K562 (cell line): ENCODE results near the gene ATM. TPM values are rescaled to one million over a fixed set of nuclear protein-coding genes. Genes with fewer than 3 reads are reported as not detected.
A peak's percentile ranks its signal among the peaks of the same experiment; 100 is the strongest.

Experiments
- ARHGAP35 ChIP-seq: fragments of 450-650 bp; IDR thresholded peaks from 2 replicates; pipeline ENCODE4 v1.6.1; 2018; ENCODE audit not compliant: partially characterized antibody
- BRF1 ChIP-seq: IDR thresholded peaks from 3 replicates; pipeline ENCODE4 v1.6.1; 2011; ENCODE audit warnings: borderline replicate concordance, mild to moderate bottlenecking; ENCODE audit not compliant: insufficient read length; ENCODE audit errors: extremely low read depth
- DNMT1 ChIP-seq: fragments of 450-650 bp; IDR thresholded peaks from 2 replicates; pipeline ENCODE4 v1.6.1; 2016; ENCODE audit warnings: antibody characterized with exemption, mild to moderate bottlenecking
- FOXJ3 ChIP-seq: sonication (generic); formaldehyde crosslinking; IDR thresholded peaks from 2 replicates; pipeline ENCODE4 v1.4.0; 2020; ENCODE audit warnings: mild to moderate bottlenecking, missing genetic modification reagents
- HDAC8 ChIP-seq: fragments of 450-650 bp; IDR thresholded peaks from 2 replicates; pipeline ENCODE4 v1.6.1; 2016; ENCODE audit warnings: mild to moderate bottlenecking, missing genetic modification characterization, moderate library complexity, missing compliant biosample characterization
- IFI16 ChIP-seq: fragments of 250-450 bp; sonication (Bioruptor Pico); IDR thresholded peaks from 2 replicates; pipeline ENCODE4 v2.1.2; 2022; ENCODE audit warnings: mild to moderate bottlenecking, inconsistent platforms
- JUNB ChIP-seq: fragments of 450-650 bp; formaldehyde crosslinking; conservative IDR thresholded peaks from 2 replicates; pipeline ENCODE4 v1.4.0; 2020; ENCODE audit warnings: mild to moderate bottlenecking
- KAT7 ChIP-seq: sonication (generic); formaldehyde crosslinking; IDR thresholded peaks from 2 replicates; pipeline ENCODE4 v1.8.0; 2022; ENCODE audit warnings: missing genetic modification reagents, mild to moderate bottlenecking, borderline replicate concordance
- MCM2 ChIP-seq: fragments of 450-650 bp; IDR thresholded peaks from 2 replicates; pipeline ENCODE4 v1.6.1; 2017; ENCODE audit warnings: low read depth, mild to moderate bottlenecking
- MXI1 ChIP-seq: IDR thresholded peaks from 2 replicates; pipeline ENCODE4 v1.6.1; 2011; ENCODE audit warnings: low read depth, mild to moderate bottlenecking, improper control_type of control experiment, low read length
- MYBL2 ChIP-seq, 2 experiments: fragments of 450-650 bp in 1 of 2; sonication (generic) in 1 of 2; formaldehyde crosslinking in 1 of 2; IDR thresholded peaks; 2 replicates each; pipeline versions ENCODE4 v1.6.1 to v1.8.1; 2017 to 2022; ENCODE audit warnings: borderline replicate concordance in 1 of 2, inconsistent platforms in 1 of 2, low read depth in 1 of 2, mild to moderate bottlenecking in 1 of 2, missing genetic modification reagents in 1 of 2, moderate library complexity in 1 of 2
- NR2C1 ChIP-seq, 2 experiments: fragments of 450-650 bp; IDR thresholded peaks; 2 replicates each; pipeline ENCODE4 v1.6.1; 2017; ENCODE audit warnings: mild to moderate bottlenecking in 2 of 2, antibody characterized with exemption in 1 of 2, inconsistent platforms in 1 of 2, missing compliant biosample characterization in 1 of 2, missing genetic modification characterization in 1 of 2
- U2AF2 ChIP-seq: fragments of 200-400 bp; formaldehyde crosslinking; optimal IDR thresholded peaks from 2 replicates; pipeline ENCODE3; 2017; ENCODE audit warnings: low read depth, mild to moderate bottlenecking, low read length
- WHSC1 ChIP-seq: IDR thresholded peaks from one replicate; pipeline ENCODE4 v1.6.1; 2012; ENCODE audit warnings: low read length, control low read depth, inconsistent platforms
- XRCC4 ChIP-seq: IDR thresholded peaks from one replicate; pipeline ENCODE4 v1.6.1; 2011; ENCODE audit not compliant: insufficient read depth, insufficient read length; ENCODE audit errors: extremely low read depth
- ZFP30 ChIP-seq: fragments of 250-450 bp; sonication (Bioruptor Pico); IDR thresholded peaks from 2 replicates; pipeline ENCODE4 v1.8.0; 2022; ENCODE audit warnings: moderate library complexity, mild to moderate bottlenecking, inconsistent platforms, borderline replicate concordance
- ZNF143 ChIP-seq: sonication (generic); formaldehyde crosslinking; IDR thresholded peaks from 2 replicates; pipeline ENCODE4 v1.9.0; 2022; ENCODE audit warnings: mild to moderate bottlenecking, missing genetic modification reagents
- ZNF146 ChIP-seq: IDR thresholded peaks from one replicate; pipeline ENCODE4 v1.6.1; 2018; ENCODE audit warnings: missing compliant biosample characterization; ENCODE audit not compliant: unreplicated experiment
- ZNF583 ChIP-seq: fragments of 250-450 bp; sonication (Bioruptor Pico); IDR thresholded peaks from 2 replicates; pipeline ENCODE4 v1.4.0; 2020
- ZNF764 ChIP-seq: fragments of 250-450 bp; sonication (Bioruptor Pico); IDR thresholded peaks from 2 replicates; pipeline ENCODE4 v1.4.0; 2020; ENCODE audit warnings: low read depth, mild to moderate bottlenecking, moderate library complexity
- polyA plus RNA-seq, 8 experiments: library from polyadenylated mRNA; depleted of rRNA in 4 of 8; stranded (reverse) in 5 of 8; unstranded in 3 of 8; fragments of >200 nt; fragmentation: Nextera tagmentation in 2 of 8; fragmentation: Illumina TruSeq in 1 of 8; extraction: Ambion mirVana in 2 of 8; extraction: Trizol in 1 of 8; gene quantifications; 2 replicates each; pipeline versions ENCODE4 v1.2.1 to v1.2.3, GENCODE V29; 2011 to 2014; ENCODE audit warnings: inconsistent platforms in 1 of 8, missing spikeins in 1 of 8
- total RNA-seq, 7 experiments: library from RNA; depleted of rRNA in 6 of 7; stranded (reverse); fragments of >200 nt in 6 of 7; fragmentation: Illumina TruSeq in 2 of 7; extraction: Trizol in 2 of 7; gene quantifications; 2 replicates each; pipeline versions ENCODE4 v1.2.1 to v1.2.3, GENCODE V29; 2011 to 2021; ENCODE audit warnings: low replicate concordance in 1 of 7
- TF ChIP-seq, protein P1 (sequence below): sonication (generic); formaldehyde crosslinking; IDR thresholded peaks from 2 replicates; pipeline ENCODE4 v1.8.1; 2022; ENCODE audit warnings: missing genetic modification reagents
- TF ChIP-seq, protein P2 (sequence below): fragments of 250-450 bp; sonication (Bioruptor Pico); IDR thresholded peaks from 2 replicates; pipeline ENCODE4 v1.9.0; 2021; ENCODE audit warnings: mild to moderate bottlenecking, inconsistent platforms
- TF ChIP-seq, protein P3 (sequence below): fragments of 450-650 bp; IDR thresholded peaks from 2 replicates; pipeline ENCODE4 v1.6.1; 2016; ENCODE audit warnings: mild to moderate bottlenecking

ATM gene
- total and polyA plus RNA-seq, 9 of the 15 experiments (the other 6 are each of a cell fraction or from before 2014, with no cell fraction given): 8.3 to 46.8 (median 26.2) TPM

DNA sequence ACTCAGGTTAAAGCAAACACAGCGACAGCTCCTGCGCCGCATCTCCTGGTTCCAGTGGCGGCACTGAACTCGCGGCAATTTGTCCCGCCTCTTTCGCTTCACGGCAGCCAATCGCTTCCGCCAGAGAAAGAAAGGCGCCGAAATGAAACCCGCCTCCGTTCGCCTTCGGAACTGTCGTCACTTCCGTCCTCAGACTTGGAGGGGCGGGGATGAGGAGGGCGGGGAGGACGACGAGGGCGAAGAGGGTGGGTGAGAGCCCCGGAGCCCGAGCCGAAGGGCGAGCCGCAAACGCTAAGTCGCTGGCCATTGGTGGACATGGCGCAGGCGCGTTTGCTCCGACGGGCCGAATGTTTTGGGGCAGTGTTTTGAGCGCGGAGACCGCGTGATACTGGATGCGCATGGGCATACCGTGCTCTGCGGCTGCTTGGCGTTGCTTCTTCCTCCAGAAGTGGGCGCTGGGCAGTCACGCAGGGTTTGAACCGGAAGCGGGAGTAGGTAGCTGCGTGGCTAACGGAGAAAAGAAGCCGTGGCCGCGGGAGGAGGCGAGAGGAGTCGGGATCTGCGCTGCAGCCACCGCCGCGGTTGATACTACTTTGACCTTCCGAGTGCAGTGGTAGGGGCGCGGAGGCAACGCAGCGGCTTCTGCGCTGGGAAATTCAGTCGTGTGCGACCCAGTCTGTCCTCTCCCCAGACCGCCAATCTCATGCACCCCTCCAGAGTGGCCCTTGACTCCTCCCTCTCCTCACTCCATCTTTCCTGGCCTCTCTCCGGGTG, at the start of gene ATM, which contains the start of gene NPAT (continued):
- TF ChIP-seq WHSC1 (no peak), BRF1 (no peak), ZNF583 (CRISPR knock-in tag) (0 out of 2 replicates have a peak, but pooled peaks have one; percentile 61), FOXJ3 (CRISPR knock-in tag) (no peak), ZNF143 (CRISPR knock-in tag) (no peak), NR2C1 (IDR thresholded peaks at IDR 0.05) (0 out of 2 replicates have a peak, but pooled peaks have one; percentile 28), NR2C1 (tag; IDR thresholded peaks at IDR 0.05) (no peak), HDAC8 (tag) (peak; percentile 60; the same call in 1 of the 2 replicates), JUNB (CRISPR knock-in tag) (no peak), MYBL2 (IDR thresholded peaks at IDR 0.05; ENCODE audit: low read depth) (no peak), MYBL2 (CRISPR knock-in tag; IDR thresholded peaks at IDR 0.05; ENCODE audit: borderline replicate concordance) (no peak), IFI16 (CRISPR knock-in tag) (no peak), ZNF764 (CRISPR knock-in tag) (no peak), ZFP30 (CRISPR knock-in tag) (no peak), MXI1 (no peak), ARHGAP35 (no peak), MCM2 (no peak), KAT7 (CRISPR knock-in tag) (no peak; the same call in 1 of the 2 replicates), XRCC4 (no peak), ZNF146 (CRISPR knock-in tag) (no peak), U2AF2 (no peak), DNMT1 (no peak)
- TF ChIP-seq, protein P1, sequence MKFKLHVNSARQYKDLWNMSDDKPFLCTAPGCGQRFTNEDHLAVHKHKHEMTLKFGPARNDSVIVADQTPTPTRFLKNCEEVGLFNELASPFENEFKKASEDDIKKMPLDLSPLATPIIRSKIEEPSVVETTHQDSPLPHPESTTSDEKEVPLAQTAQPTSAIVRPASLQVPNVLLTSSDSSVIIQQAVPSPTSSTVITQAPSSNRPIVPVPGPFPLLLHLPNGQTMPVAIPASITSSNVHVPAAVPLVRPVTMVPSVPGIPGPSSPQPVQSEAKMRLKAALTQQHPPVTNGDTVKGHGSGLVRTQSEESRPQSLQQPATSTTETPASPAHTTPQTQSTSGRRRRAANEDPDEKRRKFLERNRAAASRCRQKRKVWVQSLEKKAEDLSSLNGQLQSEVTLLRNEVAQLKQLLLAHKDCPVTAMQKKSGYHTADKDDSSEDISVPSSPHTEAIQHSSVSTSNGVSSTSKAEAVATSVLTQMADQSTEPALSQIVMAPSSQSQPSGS (CRISPR knock-in tag): no peak
- TF ChIP-seq, protein P2, sequence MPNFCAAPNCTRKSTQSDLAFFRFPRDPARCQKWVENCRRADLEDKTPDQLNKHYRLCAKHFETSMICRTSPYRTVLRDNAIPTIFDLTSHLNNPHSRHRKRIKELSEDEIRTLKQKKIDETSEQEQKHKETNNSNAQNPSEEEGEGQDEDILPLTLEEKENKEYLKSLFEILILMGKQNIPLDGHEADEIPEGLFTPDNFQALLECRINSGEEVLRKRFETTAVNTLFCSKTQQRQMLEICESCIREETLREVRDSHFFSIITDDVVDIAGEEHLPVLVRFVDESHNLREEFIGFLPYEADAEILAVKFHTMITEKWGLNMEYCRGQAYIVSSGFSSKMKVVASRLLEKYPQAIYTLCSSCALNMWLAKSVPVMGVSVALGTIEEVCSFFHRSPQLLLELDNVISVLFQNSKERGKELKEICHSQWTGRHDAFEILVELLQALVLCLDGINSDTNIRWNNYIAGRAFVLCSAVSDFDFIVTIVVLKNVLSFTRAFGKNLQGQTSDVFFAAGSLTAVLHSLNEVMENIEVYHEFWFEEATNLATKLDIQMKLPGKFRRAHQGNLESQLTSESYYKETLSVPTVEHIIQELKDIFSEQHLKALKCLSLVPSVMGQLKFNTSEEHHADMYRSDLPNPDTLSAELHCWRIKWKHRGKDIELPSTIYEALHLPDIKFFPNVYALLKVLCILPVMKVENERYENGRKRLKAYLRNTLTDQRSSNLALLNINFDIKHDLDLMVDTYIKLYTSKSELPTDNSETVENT (CRISPR knock-in tag): peak; percentile 75; the same call in 1 of the 2 replicates
- TF ChIP-seq, protein P3, sequence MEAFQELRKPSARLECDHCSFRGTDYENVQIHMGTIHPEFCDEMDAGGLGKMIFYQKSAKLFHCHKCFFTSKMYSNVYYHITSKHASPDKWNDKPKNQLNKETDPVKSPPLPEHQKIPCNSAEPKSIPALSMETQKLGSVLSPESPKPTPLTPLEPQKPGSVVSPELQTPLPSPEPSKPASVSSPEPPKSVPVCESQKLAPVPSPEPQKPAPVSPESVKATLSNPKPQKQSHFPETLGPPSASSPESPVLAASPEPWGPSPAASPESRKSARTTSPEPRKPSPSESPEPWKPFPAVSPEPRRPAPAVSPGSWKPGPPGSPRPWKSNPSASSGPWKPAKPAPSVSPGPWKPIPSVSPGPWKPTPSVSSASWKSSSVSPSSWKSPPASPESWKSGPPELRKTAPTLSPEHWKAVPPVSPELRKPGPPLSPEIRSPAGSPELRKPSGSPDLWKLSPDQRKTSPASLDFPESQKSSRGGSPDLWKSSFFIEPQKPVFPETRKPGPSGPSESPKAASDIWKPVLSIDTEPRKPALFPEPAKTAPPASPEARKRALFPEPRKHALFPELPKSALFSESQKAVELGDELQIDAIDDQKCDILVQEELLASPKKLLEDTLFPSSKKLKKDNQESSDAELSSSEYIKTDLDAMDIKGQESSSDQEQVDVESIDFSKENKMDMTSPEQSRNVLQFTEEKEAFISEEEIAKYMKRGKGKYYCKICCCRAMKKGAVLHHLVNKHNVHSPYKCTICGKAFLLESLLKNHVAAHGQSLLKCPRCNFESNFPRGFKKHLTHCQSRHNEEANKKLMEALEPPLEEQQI: no peak
